ENCODE measurements around the gene LGR6.

GRCh38 chr1:202162418-202163280 lies 30.9 kb upstream of the LGR6 start:
- TF ChIP-seq CTCF (IDR thresholded peaks at IDR 0.05) (no peak), POLR2A (IDR thresholded peaks at IDR 0.05) (no peak), EP300 (IDR thresholded peaks at IDR 0.05) (no peak), POLR2AphosphoS5 (IDR thresholded peaks at IDR 0.05) (no peak)

Data from upper lobe of left lung (tissue), 4 donors.